GM19240 (cell line): ENCODE data around the gene MX1.

ENCODE experiments used
- DNase-seq: peaks from one replicate; pipeline ENCODE4 v3.0.0; 2011; ENCODE audit warnings: low spot score; ENCODE audit not compliant: insufficient read length

Gene MX1

DNA sequence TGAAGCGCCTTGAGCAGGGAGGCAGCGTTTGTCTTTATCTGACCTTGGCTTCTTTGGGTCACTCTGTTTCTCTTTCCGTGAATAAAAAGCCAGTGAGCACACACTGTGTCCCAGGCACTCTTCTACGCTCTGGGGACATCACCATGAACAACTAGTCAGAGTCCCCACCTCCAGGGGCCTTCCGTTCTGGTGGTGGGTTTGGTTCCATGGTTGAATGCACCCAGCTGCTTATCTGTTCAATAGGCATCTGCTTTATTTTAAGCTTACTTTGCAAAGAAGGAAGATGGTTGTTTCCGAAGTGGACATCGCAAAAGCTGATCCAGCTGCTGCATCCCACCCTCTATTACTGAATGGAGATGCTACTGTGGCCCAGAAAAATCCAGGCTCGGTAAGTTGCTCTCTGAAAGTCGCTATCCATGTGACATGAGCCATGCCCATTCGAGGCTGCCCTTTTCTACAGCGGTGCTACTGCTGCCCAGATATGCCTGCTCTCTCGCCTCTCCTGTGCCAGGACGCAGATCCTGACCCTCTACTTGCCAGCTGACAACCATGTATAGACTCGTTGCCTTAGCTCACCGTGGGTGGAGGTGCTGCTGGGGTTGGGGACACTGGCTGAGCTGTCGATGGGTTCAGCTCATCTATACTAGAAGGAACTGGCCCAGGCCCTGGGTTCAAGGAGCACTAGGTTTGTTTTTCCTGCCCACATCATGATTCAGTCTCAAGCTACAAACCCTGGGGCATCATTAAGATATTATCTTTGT lies 5.9 kb downstream of the MX1 start:
- DNase-seq, result peak; percentile 34

DNA sequence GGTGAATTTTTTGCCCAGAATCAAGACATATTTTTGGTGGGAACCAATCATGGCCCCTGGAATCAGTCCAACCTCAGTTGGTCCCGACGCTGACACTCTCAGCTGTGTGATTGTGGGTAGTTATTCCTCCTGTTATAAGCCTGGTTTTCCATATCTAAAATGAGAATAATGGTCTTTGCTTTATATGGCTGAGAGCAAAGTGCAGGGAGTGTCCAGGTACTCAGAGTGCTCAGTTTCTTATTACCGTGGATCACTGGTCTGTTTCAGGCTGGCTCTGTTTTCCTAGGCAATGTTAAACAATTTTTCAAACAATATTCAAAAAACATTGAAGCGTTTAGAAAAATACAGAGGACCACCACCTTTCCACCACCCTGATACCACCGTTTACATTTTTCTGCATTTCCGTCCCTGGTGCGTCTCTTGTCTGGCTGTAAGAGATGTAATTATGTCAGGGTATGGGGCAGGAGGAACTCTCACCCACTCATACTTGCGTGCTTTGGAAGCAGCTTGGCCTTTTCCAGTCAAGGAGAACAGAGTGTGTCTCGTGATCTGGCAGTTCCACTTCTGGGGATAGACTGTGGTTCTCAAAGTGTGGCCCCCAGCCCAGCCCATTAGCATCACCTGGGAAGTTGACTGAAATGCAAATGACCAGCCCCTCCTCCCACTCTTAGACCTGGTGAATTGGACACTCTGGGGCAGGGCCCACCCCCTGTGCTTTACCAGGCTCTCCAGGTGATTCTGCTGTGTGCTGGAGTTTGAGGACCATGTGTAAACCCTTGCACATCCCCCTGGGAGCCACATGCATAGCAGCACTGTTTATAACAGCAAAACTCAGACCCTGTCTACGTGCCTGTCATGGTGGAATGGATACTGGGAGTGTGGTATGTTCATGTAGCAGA lies 6.8 kb downstream of the MX1 start:
- no peak for DNase-seq

DNA sequence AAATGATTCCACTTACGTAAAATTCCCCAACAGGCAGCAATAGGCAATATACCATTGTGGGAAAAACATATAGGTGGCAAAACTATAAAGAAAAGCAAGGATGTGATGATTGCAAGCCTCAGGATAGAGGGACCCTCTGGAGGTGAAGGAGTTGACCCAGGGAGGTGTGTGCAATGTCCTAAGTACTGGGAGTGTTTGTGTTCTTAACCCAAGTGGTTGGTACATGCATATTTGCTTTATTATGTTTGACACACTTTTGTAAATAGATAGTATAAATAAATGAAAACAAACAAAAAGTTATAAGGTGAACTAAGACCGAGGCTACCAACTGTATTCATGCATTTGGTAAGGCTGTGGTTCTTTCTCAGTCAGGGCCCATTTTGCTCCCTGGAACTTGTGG lies 7.5 kb downstream of the MX1 start:
- no peak for DNase-seq

DNA sequence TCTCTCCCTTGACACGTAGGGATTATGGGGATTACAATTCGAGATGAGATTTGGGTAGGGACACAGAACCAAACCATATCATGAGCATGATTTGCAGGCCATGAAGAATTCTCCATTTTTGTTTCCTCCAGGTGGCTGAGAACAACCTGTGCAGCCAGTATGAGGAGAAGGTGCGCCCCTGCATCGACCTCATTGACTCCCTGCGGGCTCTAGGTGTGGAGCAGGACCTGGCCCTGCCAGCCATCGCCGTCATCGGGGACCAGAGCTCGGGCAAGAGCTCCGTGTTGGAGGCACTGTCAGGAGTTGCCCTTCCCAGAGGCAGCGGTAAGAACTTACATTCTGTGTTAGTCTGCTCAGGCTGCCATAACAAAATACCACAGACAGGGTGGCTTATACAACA lies 9.7 kb downstream of the MX1 start:
- no peak for DNase-seq

DNA sequence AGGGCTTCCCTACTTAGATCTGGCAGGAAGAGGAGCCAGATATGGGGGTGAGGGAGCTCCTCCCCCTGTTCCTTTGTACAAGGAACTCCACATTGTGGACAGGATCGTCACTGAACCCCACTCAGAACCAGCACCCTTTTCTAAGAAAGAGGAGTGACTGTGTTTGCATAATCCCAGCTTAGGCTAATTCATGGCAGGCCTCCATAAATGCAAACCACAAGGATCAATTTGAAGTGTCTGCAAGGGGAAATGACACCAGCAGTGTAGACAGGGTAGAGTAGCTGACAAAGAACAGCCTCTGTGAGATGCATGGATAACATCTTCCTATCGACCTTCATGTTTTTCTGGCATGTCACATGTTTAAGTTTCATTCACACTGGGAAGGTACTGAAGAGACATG lies 11.7 kb downstream of the MX1 start:
- no peak for DNase-seq

DNA sequence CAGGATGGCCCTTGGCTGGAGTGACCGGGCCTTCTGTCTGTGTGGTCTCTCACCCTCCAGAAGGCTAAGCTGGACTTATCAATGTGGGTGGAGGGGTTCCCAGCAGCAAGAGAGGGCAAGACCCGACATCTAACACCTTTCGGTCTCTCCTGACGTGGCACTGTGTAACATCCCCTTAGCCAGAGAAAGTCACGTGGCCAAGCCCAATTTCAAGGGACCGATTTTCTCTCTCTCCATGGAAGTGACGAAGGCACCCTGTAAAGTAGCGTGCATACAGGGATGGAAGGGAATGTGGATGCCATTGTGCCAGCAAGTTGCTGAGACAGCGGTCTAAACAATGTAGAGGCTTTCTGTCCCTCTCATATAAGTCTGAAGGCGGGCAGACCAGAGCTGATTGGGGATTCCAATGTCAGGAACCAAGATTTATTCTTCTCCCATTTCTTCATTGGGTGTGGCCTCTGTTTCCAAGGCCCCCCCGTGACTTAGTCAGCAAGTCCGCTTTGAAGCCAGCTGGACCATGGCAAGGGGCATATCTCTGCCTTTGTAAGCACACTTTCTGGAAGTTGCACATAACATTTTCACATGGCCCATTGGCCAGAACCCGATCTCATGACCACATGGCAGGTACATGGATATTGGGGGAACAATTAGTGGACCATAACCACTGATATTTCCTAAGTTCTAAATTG lies 12.5 kb downstream of the MX1 start:
- no peak for DNase-seq

DNA sequence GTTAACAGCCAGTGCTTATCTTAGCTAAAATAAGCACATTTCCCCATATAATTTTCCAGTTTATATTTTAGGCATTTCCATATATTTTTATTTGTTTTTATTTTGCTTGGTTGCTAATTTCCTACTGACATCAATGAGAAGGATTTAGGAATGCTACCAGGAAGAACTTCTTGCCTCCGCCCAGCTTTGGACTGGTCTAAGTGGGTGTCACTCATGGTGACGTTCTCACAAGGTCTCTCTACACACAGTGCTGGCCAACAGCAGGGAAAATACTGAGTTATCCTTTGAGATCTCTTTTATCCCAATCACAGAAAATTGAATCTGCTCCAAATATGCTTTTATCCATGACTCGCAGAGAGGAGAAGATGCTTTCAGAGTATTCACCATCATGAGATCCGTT lies 13.2 kb downstream of the MX1 start:
- DNase-seq, result no peak

DNA sequence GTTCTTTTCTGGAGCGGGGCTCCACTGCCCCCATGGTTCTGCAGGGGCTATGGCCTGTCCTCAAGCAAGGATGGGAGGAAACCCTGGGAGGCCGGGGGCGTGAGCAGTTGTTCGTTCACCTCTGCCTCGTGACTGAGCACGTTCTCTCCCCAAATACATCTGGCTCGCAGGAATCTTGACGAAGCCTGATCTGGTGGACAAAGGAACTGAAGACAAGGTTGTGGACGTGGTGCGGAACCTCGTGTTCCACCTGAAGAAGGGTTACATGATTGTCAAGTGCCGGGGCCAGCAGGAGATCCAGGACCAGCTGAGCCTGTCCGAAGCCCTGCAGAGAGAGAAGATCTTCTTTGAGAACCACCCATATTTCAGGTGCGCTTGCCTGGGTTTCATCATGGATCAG lies 15.5 kb downstream of the MX1 start:
- no peak for DNase-seq

DNA sequence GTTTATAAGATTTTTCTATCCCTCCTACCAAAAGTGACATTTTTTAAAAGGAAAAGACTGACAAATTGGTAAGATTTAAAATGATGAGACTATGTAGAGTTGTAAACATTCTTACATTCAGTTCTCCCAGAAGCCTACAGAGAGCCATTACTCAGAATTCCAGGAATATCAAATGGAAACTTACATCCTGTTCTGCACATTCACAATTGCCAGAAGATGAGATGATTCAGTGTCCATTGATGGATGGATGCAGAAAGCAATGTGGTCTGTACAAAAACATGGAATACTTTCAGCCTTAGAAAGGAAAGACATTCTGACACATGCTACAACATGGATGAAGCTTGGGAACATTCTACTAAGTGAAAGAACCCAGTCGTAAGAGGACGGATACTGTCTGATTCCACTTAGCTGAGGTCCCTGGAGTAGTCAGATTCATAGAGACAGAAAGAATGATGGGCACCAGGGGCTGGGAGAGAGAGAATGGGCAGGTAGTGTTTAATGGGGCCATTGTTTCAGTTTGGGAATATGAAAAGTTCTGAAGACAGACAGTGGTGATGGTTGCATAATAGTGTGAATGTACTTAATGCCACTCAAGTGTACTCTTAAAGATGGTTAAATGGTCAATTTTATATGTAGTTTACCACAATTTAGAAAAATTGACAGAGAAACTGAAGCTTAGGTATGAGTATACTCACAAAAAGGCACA lies 16.6 kb downstream of the MX1 start:
- no peak for DNase-seq

DNA sequence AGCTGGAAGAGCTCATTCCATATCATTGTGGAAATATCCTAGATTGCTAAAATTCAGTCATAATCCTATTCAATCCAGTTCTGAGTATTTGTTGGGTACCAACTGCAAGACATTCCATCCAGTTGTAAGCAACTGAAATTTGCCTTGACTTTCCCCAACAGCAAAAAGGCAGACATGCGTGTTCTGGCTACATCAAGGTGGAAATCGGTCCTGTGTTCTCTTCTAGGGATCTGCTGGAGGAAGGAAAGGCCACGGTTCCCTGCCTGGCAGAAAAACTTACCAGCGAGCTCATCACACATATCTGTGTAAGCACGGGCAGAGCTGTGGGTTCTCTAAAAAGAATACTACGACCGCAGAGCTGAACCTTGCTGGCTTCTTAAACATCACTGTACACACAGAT lies 17.5 kb downstream of the MX1 start:
- DNase-seq, result no peak

DNA sequence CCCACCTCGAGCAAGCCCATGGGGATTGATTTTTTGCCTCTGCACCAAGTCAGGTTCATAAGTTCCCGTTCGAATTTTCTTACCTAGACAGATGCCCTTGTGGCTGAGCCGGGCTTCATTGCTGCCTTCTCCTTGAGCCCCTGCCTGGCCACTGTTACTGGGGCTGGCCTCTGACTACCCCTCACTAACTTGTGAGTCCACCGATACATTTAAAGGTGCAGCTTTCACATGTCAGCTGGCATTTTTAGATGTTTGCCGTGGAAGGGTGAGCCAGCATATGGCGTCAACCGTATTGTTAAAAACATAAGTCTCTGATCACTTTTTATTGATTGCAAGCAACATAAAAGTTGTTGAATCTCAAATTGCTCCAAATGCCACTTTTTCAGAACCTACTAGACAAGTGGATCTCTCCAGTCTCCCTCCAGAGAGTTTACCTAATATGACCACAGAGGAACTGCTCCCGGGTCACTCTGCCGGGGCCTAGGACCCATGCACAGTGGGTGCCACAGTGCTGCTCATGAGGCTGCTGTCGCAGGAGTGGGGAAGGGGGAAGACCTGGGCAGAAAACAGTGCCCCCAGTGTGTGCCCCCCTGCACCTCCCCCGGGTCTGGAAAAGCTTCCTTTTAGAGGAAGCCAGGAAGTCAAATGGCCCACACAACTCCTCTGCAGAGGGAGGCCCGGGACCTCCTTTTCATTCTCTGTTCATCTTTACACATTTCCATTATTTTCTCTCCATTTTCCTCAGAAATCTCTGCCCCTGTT lies 18.8 kb downstream of the MX1 start:
- no peak for DNase-seq

DNA sequence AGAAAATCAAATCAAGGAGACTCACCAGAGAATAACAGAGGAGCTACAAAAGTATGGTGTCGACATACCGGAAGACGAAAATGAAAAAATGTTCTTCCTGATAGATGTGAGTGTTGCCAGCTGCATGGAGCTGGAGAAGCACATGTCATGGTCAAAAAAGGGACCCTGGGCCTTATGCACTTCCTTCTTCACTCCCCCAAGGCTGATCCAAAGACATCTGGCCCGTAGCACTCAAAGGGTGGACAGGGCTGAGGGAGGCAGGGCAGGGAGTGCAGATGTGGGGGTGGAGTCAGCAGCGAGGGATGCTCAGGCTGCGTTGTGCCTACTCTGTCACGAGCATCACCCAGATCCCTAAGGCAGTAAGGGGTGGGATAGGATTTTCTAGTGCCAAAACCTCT lies 19.4 kb downstream of the MX1 start:
- no peak for DNase-seq

DNA sequence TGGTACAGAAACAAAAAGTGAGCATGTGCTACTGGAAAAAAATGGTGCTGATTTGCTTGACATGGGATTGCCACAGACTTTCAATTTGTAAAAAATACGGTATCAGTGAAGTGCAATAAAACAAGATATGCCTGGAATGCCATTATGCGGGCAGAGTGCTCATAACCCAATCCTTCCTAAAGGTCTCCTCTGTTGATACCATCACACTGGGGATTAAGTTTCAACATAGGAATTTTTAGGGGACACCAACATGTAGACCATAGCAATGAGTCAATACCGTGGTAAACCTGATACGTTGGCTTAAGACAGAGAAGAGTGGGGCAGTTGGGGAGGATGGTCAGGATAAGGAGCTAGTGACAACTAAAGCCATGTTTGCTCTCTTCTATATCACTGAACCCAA lies 20.5 kb downstream of the MX1 start:
- no peak for DNase-seq

DNA sequence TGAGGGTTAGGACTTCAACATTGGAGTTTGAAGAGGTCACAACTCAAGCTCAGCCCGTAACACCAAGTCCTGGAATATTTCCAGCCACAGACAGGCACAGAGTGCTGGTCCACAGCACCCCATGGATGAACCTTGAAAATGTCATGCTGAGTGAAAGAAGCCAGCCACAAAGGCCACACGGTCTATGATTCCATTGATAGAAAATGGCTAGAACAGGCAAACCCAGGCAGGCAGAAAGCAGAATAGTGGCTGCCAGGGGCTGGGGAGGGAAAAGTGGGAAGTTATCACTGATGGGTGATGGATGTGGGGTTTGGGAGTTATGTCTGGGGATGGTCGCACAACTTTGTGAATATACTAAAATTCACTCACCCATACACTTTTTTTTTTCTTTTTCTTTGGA lies 21.3 kb downstream of the MX1 start:
- no peak for DNase-seq

DNA sequence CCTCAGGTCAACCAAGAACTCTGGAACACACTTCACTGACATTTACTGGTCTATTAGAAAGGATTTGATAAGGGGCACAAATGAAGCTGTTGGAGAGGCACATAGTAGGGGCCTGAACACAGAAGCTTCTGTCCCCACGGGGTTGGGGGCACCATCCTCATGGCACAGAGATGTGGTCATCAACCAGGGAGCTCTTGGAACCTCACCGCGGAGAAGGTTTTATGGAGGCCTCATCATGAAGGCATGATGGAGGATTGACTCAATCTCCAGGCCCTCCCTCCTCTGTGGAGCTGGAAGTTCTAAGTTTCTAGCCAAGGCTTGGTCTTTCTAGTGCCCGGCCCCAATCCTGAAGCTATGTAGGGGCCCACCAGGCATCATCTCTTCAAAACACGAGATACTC lies 23.6 kb downstream of the MX1 start:
- no peak for DNase-seq

DNA sequence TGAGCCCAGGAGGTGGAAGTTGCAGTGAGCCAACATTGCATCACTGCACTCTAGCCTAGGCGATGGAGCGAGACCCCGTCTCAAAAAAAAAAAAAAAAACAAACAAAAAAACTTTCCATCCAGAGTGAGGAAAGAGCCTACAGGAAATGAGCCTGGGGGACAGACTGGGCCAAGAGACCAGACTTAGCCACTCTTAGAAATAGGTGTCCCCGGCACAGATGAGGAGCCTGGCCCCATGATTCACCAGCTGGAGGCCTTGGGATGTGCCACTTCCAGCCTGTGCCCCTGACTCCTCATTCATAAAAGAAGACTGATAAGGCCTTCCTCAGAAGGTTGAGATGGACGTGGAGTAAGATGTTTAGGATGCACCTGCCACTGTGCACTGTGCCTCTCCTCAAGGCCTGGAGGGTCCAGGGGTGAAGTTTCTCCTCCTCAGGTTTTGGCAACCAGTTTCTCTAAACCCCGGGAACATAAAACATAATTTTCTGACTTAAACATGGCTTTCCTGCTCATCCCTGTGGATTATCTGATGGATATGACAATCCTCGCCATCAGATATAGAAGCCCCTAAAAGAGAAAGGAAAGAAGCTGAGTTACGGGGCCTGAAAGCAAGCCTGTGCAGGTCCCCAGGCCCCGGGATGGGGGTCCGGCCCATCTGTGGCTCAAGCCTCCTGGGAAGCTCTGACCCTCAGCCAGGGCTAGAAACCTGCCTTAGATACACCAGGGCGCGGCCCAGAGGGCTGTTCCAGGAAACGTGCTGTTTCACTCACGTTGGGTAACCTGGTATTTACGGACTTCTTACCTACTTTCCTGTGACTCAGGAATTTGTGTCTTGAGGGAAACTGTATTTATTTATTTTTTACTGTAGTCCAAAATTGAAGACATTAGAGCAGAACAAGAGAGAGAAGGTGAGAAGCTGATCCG lies 26.0 kb downstream of the MX1 start:
- no peak for DNase-seq

DNA sequence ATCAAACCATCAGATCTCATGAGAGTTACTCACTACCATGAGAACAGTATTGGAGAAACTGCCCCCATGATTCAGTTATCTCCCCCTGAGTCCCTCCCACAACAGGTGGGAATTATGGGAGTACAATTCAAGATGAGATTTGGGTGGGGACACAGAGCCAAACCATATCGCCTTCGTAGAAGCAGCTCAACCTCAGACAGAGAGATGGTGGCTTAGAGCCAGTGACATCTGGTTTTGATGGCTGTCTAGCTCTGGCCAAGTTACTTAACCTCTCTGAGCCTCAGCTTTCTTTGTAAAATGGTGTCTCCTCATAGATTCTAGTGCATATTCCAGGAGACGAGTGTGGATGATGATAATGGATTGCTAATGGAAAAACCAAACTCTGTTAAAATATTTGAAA lies 27.2 kb downstream of the MX1 start:
- DNase-seq, result no peak

DNA sequence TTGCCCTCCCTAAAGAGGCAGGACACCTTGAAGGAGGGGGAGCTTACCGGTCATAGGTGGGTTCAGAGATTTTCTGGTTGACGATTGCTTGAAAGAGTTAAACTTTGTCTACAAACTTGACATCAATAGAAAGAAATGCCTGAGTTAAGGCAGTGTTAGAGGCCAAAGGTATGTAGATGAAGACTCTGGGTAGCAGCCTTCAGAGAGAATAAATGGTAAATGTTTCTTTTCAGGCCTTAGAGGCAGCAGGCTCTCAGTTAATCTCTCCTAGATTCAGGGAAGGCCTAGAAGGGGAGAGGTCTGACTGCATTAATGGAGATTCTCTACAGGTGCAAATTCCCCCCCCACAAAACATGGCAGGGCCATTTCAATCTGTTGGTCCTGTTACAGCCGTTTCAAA lies 27.7 kb downstream of the MX1 start:
- no peak for DNase-seq

DNA sequence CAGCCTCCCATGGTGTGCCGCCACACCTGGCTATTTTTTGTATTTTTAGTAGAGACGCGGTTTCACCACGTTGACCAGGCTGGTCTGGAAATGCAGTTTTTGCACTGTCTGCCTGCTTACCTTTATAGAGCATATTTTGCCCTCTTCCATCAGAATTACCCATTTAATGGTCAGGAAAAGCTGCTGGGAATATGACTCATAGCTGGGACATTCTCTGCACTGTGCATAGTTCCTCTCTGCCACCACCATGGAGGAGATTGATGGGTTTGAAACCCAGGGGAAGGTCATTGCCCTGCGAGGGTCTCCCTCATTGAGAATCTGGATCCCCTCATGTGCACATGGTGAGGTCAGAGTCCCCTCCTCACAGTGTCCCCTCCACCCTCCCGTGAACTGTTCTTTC lies 32.1 kb downstream of the MX1 start:
- DNase-seq, result no peak

DNA sequence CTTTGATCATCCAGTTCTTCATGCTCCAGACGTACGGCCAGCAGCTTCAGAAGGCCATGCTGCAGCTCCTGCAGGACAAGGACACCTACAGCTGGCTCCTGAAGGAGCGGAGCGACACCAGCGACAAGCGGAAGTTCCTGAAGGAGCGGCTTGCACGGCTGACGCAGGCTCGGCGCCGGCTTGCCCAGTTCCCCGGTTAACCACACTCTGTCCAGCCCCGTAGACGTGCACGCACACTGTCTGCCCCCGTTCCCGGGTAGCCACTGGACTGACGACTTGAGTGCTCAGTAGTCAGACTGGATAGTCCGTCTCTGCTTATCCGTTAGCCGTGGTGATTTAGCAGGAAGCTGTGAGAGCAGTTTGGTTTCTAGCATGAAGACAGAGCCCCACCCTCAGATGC lies 32.5 kb downstream of the MX1 start:
- no peak for DNase-seq
